ENCODE results near the gene PELI2. TPM values are rescaled to one million over a fixed set of nuclear protein-coding genes. Genes with fewer than 3 reads are reported as not detected.

Gene PELI2
- polyA plus RNA-seq, 1 donor = 25.7 TPM

- Histone ChIP-seq H3K27ac (ENCODE audit: low read length) (peak overlapping the region; percentile 19), H3K9me3 (ENCODE audit: control insufficient read depth, low read depth, low read length) (peaks cover 8% of the 10 kb centered on the region), H3K27me3 (ENCODE audit: control insufficient read depth, insufficient read depth, low read length) (no peaks in the 10 kb centered on the region), H3K4me3 (ENCODE audit: low read length) (no peak overlapping the region), H3K36me3 (ENCODE audit: control insufficient read depth, insufficient read depth, low read length) (no peaks in the 10 kb centered on the region), H3K4me1 (ENCODE audit: control insufficient read depth, insufficient read depth, low read length) (peaks cover 17% of the 10 kb centered on the region)
- peak; percentile 59 to 86 for DNase-seq
- WGBS (ENCODE audit: insufficient coverage, low lambda C conversion rate) = 31% methylated on average over 3 of the region's 7 CpGs
Observed at GRCh38 chr14:56170877-56171422, 52.7 kb downstream of the PELI2 start.

DNA sequence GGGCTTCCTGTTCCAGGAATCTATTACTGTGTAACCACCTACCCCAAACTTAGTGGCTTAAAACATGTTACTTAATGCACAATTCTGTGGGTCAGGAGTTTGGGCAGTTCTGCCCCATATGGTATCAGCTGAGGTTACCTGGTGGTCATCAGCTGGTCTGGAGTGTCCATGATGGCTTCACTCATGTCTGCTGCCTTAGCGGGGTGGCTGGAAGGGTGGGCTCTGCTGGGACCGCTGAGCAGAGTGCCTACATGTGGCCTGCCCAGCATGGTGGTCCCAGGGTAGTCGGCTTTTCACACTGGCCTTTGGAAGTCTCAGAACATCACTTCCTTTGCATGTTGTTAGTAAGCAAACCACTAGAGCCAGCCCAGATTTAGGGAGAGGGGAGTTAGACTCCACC is 53.9 kb downstream of the PELI2 start:
- peaks cover 17% of the 10 kb centered on the region for H3K4me1 ChIP-seq (ENCODE audit: control insufficient read depth, insufficient read depth, low read length)
- H3K36me3 ChIP-seq (ENCODE audit: control insufficient read depth, insufficient read depth, low read length) = no peaks in the 10 kb centered on the region
- no CpG with 5 or more reads among the region's 3 CpGs for WGBS (ENCODE audit: insufficient coverage, low lambda C conversion rate)
- DNase-seq = no peak
- H3K9me3 ChIP-seq (ENCODE audit: control insufficient read depth, low read depth, low read length) = no peaks in the 10 kb centered on the region
- no peak overlapping the region for H3K4me3 ChIP-seq (ENCODE audit: low read length)
- H3K27ac ChIP-seq (ENCODE audit: low read length) = no peak overlapping the region
- no peaks in the 10 kb centered on the region for H3K27me3 ChIP-seq (ENCODE audit: control insufficient read depth, insufficient read depth, low read length)

DNA sequence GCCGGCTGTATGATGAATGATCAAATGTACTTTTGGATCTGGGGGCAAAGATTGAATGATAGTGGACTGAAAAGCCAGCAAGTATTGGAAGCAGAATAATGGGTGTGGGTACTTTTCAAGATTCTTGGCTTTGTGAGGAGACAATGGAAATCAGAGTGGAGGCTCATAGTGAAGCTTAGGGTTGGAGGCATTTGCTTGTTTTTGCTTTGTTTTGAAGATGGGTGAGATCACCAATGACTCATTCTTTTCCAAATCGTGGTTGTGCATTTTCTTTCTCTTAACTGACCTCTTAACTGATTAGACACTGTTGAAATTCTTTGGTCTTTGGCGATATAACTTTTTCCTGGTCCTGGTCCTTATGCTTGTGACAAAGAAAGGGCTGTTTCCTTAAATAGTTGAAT is 54.4 kb downstream of the PELI2 start:
- 12% methylated on average over 2 of the region's 3 CpGs for WGBS (ENCODE audit: insufficient coverage, low lambda C conversion rate)
- Histone ChIP-seq H3K36me3 (ENCODE audit: control insufficient read depth, insufficient read depth, low read length) (no peaks in the 10 kb centered on the region), H3K27ac (ENCODE audit: low read length) (no peak overlapping the region), H3K4me3 (ENCODE audit: low read length) (no peak overlapping the region), H3K27me3 (ENCODE audit: control insufficient read depth, insufficient read depth, low read length) (no peaks in the 10 kb centered on the region), H3K4me1 (ENCODE audit: control insufficient read depth, insufficient read depth, low read length) (peaks cover 17% of the 10 kb centered on the region), H3K9me3 (ENCODE audit: control insufficient read depth, low read depth, low read length) (no peaks in the 10 kb centered on the region)
- peak in 1 of 2 donors; percentile 55 for DNase-seq

- H3K27me3 ChIP-seq (ENCODE audit: control insufficient read depth, insufficient read depth, low read length) = no peaks in the 10 kb centered on the region
- peaks cover 17% of the 10 kb centered on the region for H3K4me1 ChIP-seq (ENCODE audit: control insufficient read depth, insufficient read depth, low read length)
- no peaks in the 10 kb centered on the region for H3K9me3 ChIP-seq (ENCODE audit: control insufficient read depth, low read depth, low read length)
- H3K4me3 ChIP-seq (ENCODE audit: low read length) = no peak overlapping the region
- H3K36me3 ChIP-seq (ENCODE audit: control insufficient read depth, insufficient read depth, low read length) = peaks cover 2% of the 10 kb centered on the region
- H3K27ac ChIP-seq (ENCODE audit: low read length) = no peak overlapping the region
- no peak for DNase-seq
- no CpG with 5 or more reads among the region's 6 CpGs for whole genome bisulfite sequencing (ENCODE audit: insufficient coverage, low lambda C conversion rate)
Observed at GRCh38 chr14:56173365-56173922, 55.2 kb downstream of the PELI2 start.

DNA sequence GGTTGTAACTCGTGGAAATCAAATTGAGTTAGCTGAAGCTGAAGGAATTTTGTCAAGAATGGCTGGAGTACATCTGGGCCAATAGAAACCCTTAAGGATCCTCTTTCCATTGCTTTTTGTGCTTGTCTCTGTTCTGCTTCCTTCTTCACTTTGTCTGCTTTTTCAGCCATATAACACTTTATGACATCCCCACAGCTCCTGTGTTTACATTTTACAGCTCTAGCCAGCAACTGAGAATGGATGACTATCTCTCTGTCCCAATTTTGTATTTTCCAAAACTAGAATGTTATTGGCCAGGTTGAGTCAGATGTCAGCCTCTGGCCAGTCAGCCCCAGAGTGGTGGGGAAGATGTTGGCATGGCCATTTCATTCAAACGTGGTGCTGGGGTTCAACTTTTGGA is 57.6 kb downstream of the PELI2 start:
- DNase-seq = no peak
- no peak overlapping the region for H3K4me3 ChIP-seq (ENCODE audit: low read length)
- no peak overlapping the region for H3K27ac ChIP-seq (ENCODE audit: low read length)
- peaks cover 17% of the 10 kb centered on the region for H3K4me1 ChIP-seq (ENCODE audit: control insufficient read depth, insufficient read depth, low read length)
- WGBS (ENCODE audit: insufficient coverage, low lambda C conversion rate) = 50% methylated on average over 1 of the region's 2 CpGs
- H3K36me3 ChIP-seq (ENCODE audit: control insufficient read depth, insufficient read depth, low read length) = peaks cover 7% of the 10 kb centered on the region
- no peaks in the 10 kb centered on the region for H3K9me3 ChIP-seq (ENCODE audit: control insufficient read depth, low read depth, low read length)
- H3K27me3 ChIP-seq (ENCODE audit: control insufficient read depth, insufficient read depth, low read length) = no peaks in the 10 kb centered on the region

DNA sequence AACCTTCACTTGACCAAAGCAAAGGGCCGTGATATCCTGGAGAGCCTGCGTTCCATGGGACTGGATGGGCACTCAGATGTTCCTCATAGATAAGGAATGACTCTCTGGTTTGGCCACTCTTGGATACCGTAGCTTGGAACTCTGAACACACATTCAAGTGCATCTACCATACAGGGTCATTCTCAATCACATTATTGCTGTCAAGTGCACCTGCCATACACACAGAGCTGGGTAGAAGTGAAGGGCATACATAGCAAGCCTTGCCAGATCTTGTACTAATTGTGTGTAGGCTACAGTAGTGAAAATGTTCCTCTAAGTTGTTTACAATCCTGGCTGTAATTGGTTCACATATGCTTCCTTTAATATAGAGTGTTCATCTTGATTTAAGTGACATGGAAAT is 58.3 kb downstream of the PELI2 start:
- H3K9me3 ChIP-seq (ENCODE audit: control insufficient read depth, low read depth, low read length) = no peaks in the 10 kb centered on the region
- peaks cover 7% of the 10 kb centered on the region for H3K36me3 ChIP-seq (ENCODE audit: control insufficient read depth, insufficient read depth, low read length)
- H3K4me1 ChIP-seq (ENCODE audit: control insufficient read depth, insufficient read depth, low read length) = peaks cover 13% of the 10 kb centered on the region
- no peaks in the 10 kb centered on the region for H3K27me3 ChIP-seq (ENCODE audit: control insufficient read depth, insufficient read depth, low read length)
- WGBS (ENCODE audit: insufficient coverage, low lambda C conversion rate) = no CpG with 5 or more reads among the region's 3 CpGs
- no peak overlapping the region for H3K4me3 ChIP-seq (ENCODE audit: low read length)
- no peak overlapping the region for H3K27ac ChIP-seq (ENCODE audit: low read length)
- no peak for DNase-seq

DNA sequence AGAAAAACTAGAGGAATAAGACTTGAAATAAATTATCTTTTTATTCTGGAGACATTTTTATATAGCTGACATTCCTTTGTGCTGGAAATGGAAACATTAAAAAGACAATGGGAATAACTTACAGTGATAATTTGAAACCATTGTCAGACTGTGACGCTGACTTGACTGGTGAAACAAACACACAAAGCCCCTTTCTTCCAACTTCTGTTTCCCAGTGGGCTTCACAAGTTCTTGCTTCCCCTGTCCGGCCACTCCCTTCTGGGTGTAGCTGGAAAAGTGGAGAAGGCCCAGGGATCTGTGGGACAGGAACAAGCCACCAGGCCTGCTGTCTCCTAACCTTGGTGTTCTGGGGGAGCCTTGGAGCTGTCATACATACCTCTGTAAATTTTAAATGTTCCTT is 58.8 kb downstream of the PELI2 start:
- Histone ChIP-seq H3K9me3 (ENCODE audit: control insufficient read depth, low read depth, low read length) (no peaks in the 10 kb centered on the region), H3K36me3 (ENCODE audit: control insufficient read depth, insufficient read depth, low read length) (peaks cover 7% of the 10 kb centered on the region), H3K27ac (ENCODE audit: low read length) (no peak overlapping the region), H3K4me3 (ENCODE audit: low read length) (no peak overlapping the region), H3K27me3 (ENCODE audit: control insufficient read depth, insufficient read depth, low read length) (no peaks in the 10 kb centered on the region), H3K4me1 (ENCODE audit: control insufficient read depth, insufficient read depth, low read length) (peaks cover 11% of the 10 kb centered on the region)
- no CpG with 5 or more reads among the region's 2 CpGs for WGBS (ENCODE audit: insufficient coverage, low lambda C conversion rate)
- DNase-seq = no peak

- WGBS (ENCODE audit: insufficient coverage, low lambda C conversion rate) = 90% methylated on average over 3 of the region's 4 CpGs
- H3K36me3 ChIP-seq (ENCODE audit: control insufficient read depth, insufficient read depth, low read length) = peaks cover 7% of the 10 kb centered on the region
- H3K4me3 ChIP-seq (ENCODE audit: low read length) = no peak overlapping the region
- no peak overlapping the region for H3K27ac ChIP-seq (ENCODE audit: low read length)
- no peaks in the 10 kb centered on the region for H3K9me3 ChIP-seq (ENCODE audit: control insufficient read depth, low read depth, low read length)
- no peaks in the 10 kb centered on the region for H3K27me3 ChIP-seq (ENCODE audit: control insufficient read depth, insufficient read depth, low read length)
- DNase-seq = no peak
- no peaks in the 10 kb centered on the region for H3K4me1 ChIP-seq (ENCODE audit: control insufficient read depth, insufficient read depth, low read length)
Observed at GRCh38 chr14:56180754-56181542, 62.7 kb downstream of the PELI2 start.

- Histone ChIP-seq H3K4me3 (ENCODE audit: low read length) (no peak overlapping the region), H3K9me3 (ENCODE audit: control insufficient read depth, low read depth, low read length) (no peaks in the 10 kb centered on the region), H3K4me1 (ENCODE audit: control insufficient read depth, insufficient read depth, low read length) (no peaks in the 10 kb centered on the region), H3K27ac (ENCODE audit: low read length) (no peak overlapping the region), H3K36me3 (ENCODE audit: control insufficient read depth, insufficient read depth, low read length) (peaks cover 7% of the 10 kb centered on the region), H3K27me3 (ENCODE audit: control insufficient read depth, insufficient read depth, low read length) (no peaks in the 10 kb centered on the region)
- WGBS (ENCODE audit: insufficient coverage, low lambda C conversion rate) = 63% methylated on average over 1 of the region's 2 CpGs
- DNase-seq = no peak
Observed at GRCh38 chr14:56181681-56182085, 63.5 kb downstream of the PELI2 start.

GRCh38 chr14:56182410-56182809 is 64.2 kb downstream of the PELI2 start:
- Histone ChIP-seq H3K27ac (ENCODE audit: low read length) (no peak overlapping the region), H3K9me3 (ENCODE audit: control insufficient read depth, low read depth, low read length) (no peaks in the 10 kb centered on the region), H3K27me3 (ENCODE audit: control insufficient read depth, insufficient read depth, low read length) (no peaks in the 10 kb centered on the region), H3K4me1 (ENCODE audit: control insufficient read depth, insufficient read depth, low read length) (no peaks in the 10 kb centered on the region), H3K4me3 (ENCODE audit: low read length) (no peak overlapping the region), H3K36me3 (ENCODE audit: control insufficient read depth, insufficient read depth, low read length) (peaks cover 7% of the 10 kb centered on the region)
- DNase-seq = no peak
- no CpG with 5 or more reads among the region's 4 CpGs for WGBS (ENCODE audit: insufficient coverage, low lambda C conversion rate)
